Skeletal muscle satellite cell (primary cell): ENCODE results near the gene DENND10. TPM values are rescaled to one million over a fixed set of nuclear protein-coding genes. Genes with fewer than 3 reads are reported as not detected.

Experiments used
- H3K27me3 ChIP-seq: 2 replicates; pipeline ENCODE4 v1.7.0; 2013; ENCODE audit warnings: low read length; ENCODE audit not compliant: control insufficient read depth, insufficient read depth
- H3K36me3 ChIP-seq: 2 replicates; pipeline ENCODE4 v1.7.0; 2013; ENCODE audit warnings: mild to moderate bottlenecking, control low read depth, low read length; ENCODE audit not compliant: insufficient read depth
- H3K4me1 ChIP-seq: 2 replicates; pipeline ENCODE4 v1.7.0; 2013; ENCODE audit warnings: low read length; ENCODE audit not compliant: control insufficient read depth, insufficient read depth
- H3K4me2 ChIP-seq: 2 replicates; pipeline ENCODE4 v1.7.0; 2013; ENCODE audit warnings: mild to moderate bottlenecking, low read length
- H3K4me3 ChIP-seq: 2 replicates; pipeline ENCODE4 v1.7.0; 2013; ENCODE audit warnings: low read length
- H3K9ac ChIP-seq: 2 replicates; pipeline ENCODE4 v1.7.0; 2013; ENCODE audit warnings: mild to moderate bottlenecking, low read depth, low read length, moderate library complexity
- H3K9me3 ChIP-seq: replicated peaks from 2 replicates; pipeline ENCODE4 v1.7.0; 2013; ENCODE audit warnings: mild to moderate bottlenecking, control low read depth, low read length
- total RNA-seq: library from RNA; depleted of rRNA; stranded (reverse); fragments of >200 nt; gene quantifications from 2 replicates; pipeline ENCODE4 v1.2.3, GENCODE V29; 2012; rRNA removed

Gene DENND10
- 41.3 and 47.4 TPM in 2 replicates for total RNA-seq

GRCh38 chr10:119103903-119104653 lies at the start of gene DENND10:
TSS of gene DENND10 (plus strand) at chr10:119104113. CDS start at chr10:119104143, 30 bp downstream.
- Histone ChIP-seq H3K4me1 (peaks cover 7% of the 10 kb centered on the region), H3K36me3 (peaks cover 2% of the 10 kb centered on the region), H3K9ac (peak within 1 kb of the TSS; percentile 86), H3K9me3 (no peaks in the 10 kb centered on the region), H3K27me3 (no peaks in the 10 kb centered on the region), H3K4me2 (peak within 1 kb of the TSS; percentile 100), H3K4me3 (peak within 1 kb of the TSS; percentile 96)

GRCh38 chr10:119055472-119055871 lies 48.4 kb upstream of the DENND10 start:
- H3K9ac ChIP-seq = no peak overlapping the region
- H3K9me3 ChIP-seq = no peaks in the 10 kb centered on the region
- H3K36me3 ChIP-seq = peaks cover 94% of the 10 kb centered on the region
- no peaks in the 10 kb centered on the region for H3K4me1 ChIP-seq
- no peak overlapping the region for H3K4me3 ChIP-seq
- no peak overlapping the region for H3K4me2 ChIP-seq
- no peaks in the 10 kb centered on the region for H3K27me3 ChIP-seq

GRCh38 chr10:119058010-119058409 lies 45.9 kb upstream of the DENND10 start:
- H3K4me2 ChIP-seq = no peak overlapping the region
- peaks cover 86% of the 10 kb centered on the region for H3K36me3 ChIP-seq
- no peak overlapping the region for H3K4me3 ChIP-seq
- no peaks in the 10 kb centered on the region for H3K27me3 ChIP-seq
- H3K9ac ChIP-seq = no peak overlapping the region
- H3K4me1 ChIP-seq = no peaks in the 10 kb centered on the region
- H3K9me3 ChIP-seq = no peaks in the 10 kb centered on the region

- H3K9me3 ChIP-seq = no peaks in the 10 kb centered on the region
- peaks cover 91% of the 10 kb centered on the region for H3K36me3 ChIP-seq
- H3K27me3 ChIP-seq = no peaks in the 10 kb centered on the region
- no peak overlapping the region for H3K4me2 ChIP-seq
- no peaks in the 10 kb centered on the region for H3K4me1 ChIP-seq
- H3K4me3 ChIP-seq = no peak overlapping the region
- no peak overlapping the region for H3K9ac ChIP-seq
Observed at GRCh38 chr10:119059557-119059956, 44.4 kb upstream of the DENND10 start.

GRCh38 chr10:119060107-119060506 lies 43.8 kb upstream of the DENND10 start:
- Histone ChIP-seq H3K9me3 (no peaks in the 10 kb centered on the region), H3K9ac (no peak overlapping the region), H3K27me3 (no peaks in the 10 kb centered on the region), H3K4me2 (no peak overlapping the region), H3K36me3 (peaks cover 91% of the 10 kb centered on the region), H3K4me3 (no peak overlapping the region), H3K4me1 (no peaks in the 10 kb centered on the region)

- H3K4me3 ChIP-seq = no peak overlapping the region
- peaks cover 88% of the 10 kb centered on the region for H3K36me3 ChIP-seq
- H3K27me3 ChIP-seq = no peaks in the 10 kb centered on the region
- H3K4me1 ChIP-seq = no peaks in the 10 kb centered on the region
- no peak overlapping the region for H3K9ac ChIP-seq
- H3K4me2 ChIP-seq = no peak overlapping the region
- no peaks in the 10 kb centered on the region for H3K9me3 ChIP-seq
Observed at GRCh38 chr10:119061352-119061751, 42.6 kb upstream of the DENND10 start.

- H3K4me2 ChIP-seq = no peak overlapping the region
- no peak overlapping the region for H3K4me3 ChIP-seq
- H3K27me3 ChIP-seq = no peaks in the 10 kb centered on the region
- peaks cover 86% of the 10 kb centered on the region for H3K36me3 ChIP-seq
- H3K9me3 ChIP-seq = no peaks in the 10 kb centered on the region
- no peak overlapping the region for H3K9ac ChIP-seq
- H3K4me1 ChIP-seq = no peaks in the 10 kb centered on the region
Observed at GRCh38 chr10:119061926-119062325, 42.0 kb upstream of the DENND10 start.

GRCh38 chr10:119070395-119071165 lies 33.3 kb upstream of the DENND10 start:
- Histone ChIP-seq H3K4me2 (no peak overlapping the region), H3K4me1 (peaks cover 3% of the 10 kb centered on the region), H3K36me3 (peaks cover 74% of the 10 kb centered on the region), H3K27me3 (no peaks in the 10 kb centered on the region), H3K4me3 (no peak overlapping the region), H3K9ac (no peak overlapping the region), H3K9me3 (no peaks in the 10 kb centered on the region)

- Histone ChIP-seq H3K4me2 (no peak overlapping the region), H3K4me3 (no peak overlapping the region), H3K9ac (no peak overlapping the region), H3K36me3 (peaks cover 51% of the 10 kb centered on the region), H3K9me3 (no peaks in the 10 kb centered on the region), H3K4me1 (peaks cover 11% of the 10 kb centered on the region), H3K27me3 (no peaks in the 10 kb centered on the region)
Observed at GRCh38 chr10:119073584-119073983, 30.3 kb upstream of the DENND10 start.

- Histone ChIP-seq H3K4me3 (peak overlapping the region; percentile 99), H3K36me3 (peaks cover 13% of the 10 kb centered on the region), H3K4me1 (peaks cover 12% of the 10 kb centered on the region), H3K27me3 (no peaks in the 10 kb centered on the region), H3K4me2 (peak overlapping the region; percentile 79), H3K9ac (peak overlapping the region; percentile 100), H3K9me3 (no peaks in the 10 kb centered on the region)
Observed at GRCh38 chr10:119078422-119079179, 25.3 kb upstream of the DENND10 start.
